Hepatocyte (in vitro differentiated cells): ENCODE measurements around the gene WDR70.

Experiments used
- CTCF ChIP-seq: fragments of 200-600 bp; sonication (generic); IDR thresholded peaks from 2 replicates; pipeline ENCODE4 v1.5.1; 2016; ENCODE audit warnings: antibody characterized with exemption, mild to moderate bottlenecking; ENCODE audit not compliant: poor library complexity
- EZH2 ChIP-seq: fragments of 200-600 bp; sonication (generic); IDR thresholded peaks from 2 replicates; pipeline ENCODE4 v1.6.1; 2016; ENCODE audit warnings: antibody characterized with exemption, mild to moderate bottlenecking, borderline replicate concordance
- EZH2phosphoT487 ChIP-seq: fragments of 200-600 bp; sonication (generic); IDR thresholded peaks from one replicate; pipeline ENCODE4 v1.6.1; 2018; ENCODE audit warnings: antibody characterized with exemption, mild to moderate bottlenecking, low read depth, moderate library complexity; ENCODE audit not compliant: unreplicated experiment, severe bottlenecking

GRCh38 chr5:37738057-37738691, 359.1 kb downstream of the WDR70 start:
- no peak for TF ChIP-seq CTCF
- no peak for TF ChIP-seq EZH2
- no peak for TF ChIP-seq EZH2phosphoT487
